Endothelial cell of umbilical vein (primary cell): ENCODE data around the gene SLC39A11. TPM values are rescaled to one million over a fixed set of nuclear protein-coding genes. Genes with fewer than 3 reads are reported as not detected.

Experiments
- BruUV-seq: library from RNA; stranded (reverse); fragments of 400-500 nt; replicated peaks from 2 replicates; lab custom pipeline; 2021; lab: Mats Ljungman, UMichigan
- CTCF ChIA-PET: fragments of 300-600, 350-600 bp; sonication (Branson Sonifier 250); formaldehyde crosslinking; loops from one replicate; lab custom pipeline; 2021; ENCODE audit warnings: antibody characterized with exemption, inconsistent platforms; lab: Charles Lee
- POLR2A ChIA-PET: fragments of 300-600, 350-600 bp; sonication (Branson Sonifier 250); formaldehyde crosslinking; loops from one replicate; lab custom pipeline; 2021; ENCODE audit warnings: antibody characterized with exemption, inconsistent platforms; lab: Charles Lee
- DNase-seq: peaks from one replicate; pipeline ENCODE4 v3.0.0-alpha.2; 2011; ENCODE audit warnings: low read depth, low spot score
- FAIRE-seq: peaks from 2 replicates; lab custom pipeline; 2011; peaks lifted over from hg19 to GRCh38; lab: Jason Lieb, UNC
- H2AFZ ChIP-seq: 2 replicates; pipeline ENCODE4 v1.6.0; 2012; ENCODE audit warnings: low read depth, low read length, control low read depth, inconsistent platforms
- H3K27ac ChIP-seq: 2 replicates; pipeline ENCODE4 v1.5.1; 2011; ENCODE audit warnings: low read depth, mild to moderate bottlenecking, control low read depth, low read length, moderate library complexity; ENCODE audit not compliant: insufficient read depth
- H3K27me3 ChIP-seq, 2 experiments: 2 replicates each; pipeline versions ENCODE4 v1.6.0 to v1.6.1; 2011; ENCODE audit warnings: low read length in 2 of 2, mixed read lengths in 1 of 2; ENCODE audit not compliant: control insufficient read depth in 2 of 2, insufficient read depth in 2 of 2
- H3K36me3 ChIP-seq, 2 experiments: 2 replicates in 1 of 2; 3 replicates in 1 of 2; pipeline ENCODE4 v1.5.1; 2011; ENCODE audit warnings: low read length in 2 of 2, mild to moderate bottlenecking in 1 of 2, moderate library complexity in 1 of 2; ENCODE audit not compliant: control insufficient read depth in 2 of 2, insufficient read depth in 2 of 2; ENCODE audit errors: extremely low read depth in 1 of 2
- H3K4me1 ChIP-seq: 3 replicates; pipeline ENCODE4 v1.5.1; 2011; ENCODE audit warnings: mild to moderate bottlenecking, low read length; ENCODE audit not compliant: control insufficient read depth, insufficient read depth; ENCODE audit errors: extremely low read depth
- H3K4me2 ChIP-seq: 2 replicates; pipeline ENCODE4 v1.6.1; 2011; ENCODE audit warnings: low read length, control low read depth, mixed read lengths; ENCODE audit not compliant: insufficient read depth
- H3K4me3 ChIP-seq, 3 experiments: fragments of 200-600 bp in 1 of 3; sonication (generic), shearing (Covaris generic) in 1 of 3; replicated peaks in 1 of 3; 2 replicates each; pipeline ENCODE4 v1.5.1; 2011 to 2016; ENCODE audit warnings: control low read depth in 3 of 3, low read length in 3 of 3, mild to moderate bottlenecking in 2 of 3, inconsistent platforms in 1 of 3, low read depth in 1 of 3, moderate library complexity in 1 of 3; ENCODE audit not compliant: insufficient read depth in 1 of 3
- H3K79me2 ChIP-seq: 2 replicates; pipeline ENCODE4 v1.6.0; 2012; ENCODE audit warnings: low read length, inconsistent platforms; ENCODE audit not compliant: control insufficient read depth, insufficient read depth
- H3K9ac ChIP-seq: replicated peaks from 2 replicates; pipeline ENCODE3; 2011; ENCODE audit warnings: low read length, control low read depth; ENCODE audit not compliant: insufficient read depth; ENCODE audit errors: extremely low read depth
- H3K9me1 ChIP-seq: replicated peaks from 3 replicates; pipeline ENCODE4 v1.6.0; 2011; ENCODE audit warnings: mild to moderate bottlenecking, low read length; ENCODE audit not compliant: control insufficient read depth, insufficient read depth; ENCODE audit errors: extremely low read depth
- H3K9me3 ChIP-seq: replicated peaks from 2 replicates; pipeline ENCODE4 v1.5.1; 2012; ENCODE audit warnings: low read length, inconsistent platforms; ENCODE audit not compliant: control insufficient read depth, insufficient read depth
- H4K20me1 ChIP-seq: replicated peaks from 2 replicates; pipeline ENCODE3; 2011; ENCODE audit warnings: mild to moderate bottlenecking, low read length; ENCODE audit not compliant: control insufficient read depth, insufficient read depth; ENCODE audit errors: extremely low read depth
- CTCF ChIP-seq, 2 donors: IDR thresholded peaks; 1 replicate in 1 of 2; 2 replicates in 1 of 2; pipeline ENCODE4 v1.5.1; 2011; ENCODE audit warnings: low read length in 2 of 2, mild to moderate bottlenecking in 2 of 2, moderate library complexity in 2 of 2, control low read depth in 1 of 2, inconsistent platforms in 1 of 2, low read depth in 1 of 2; ENCODE audit not compliant: insufficient read depth in 1 of 2; ENCODE audit errors: extremely low read depth in 1 of 2
- EZH2 ChIP-seq: IDR thresholded peaks from 2 replicates; pipeline ENCODE4 v1.6.1; 2012; ENCODE audit warnings: borderline replicate concordance, low read depth, mild to moderate bottlenecking, moderate library complexity, low read length, inconsistent platforms; ENCODE audit not compliant: severe bottlenecking
- FOS ChIP-seq: IDR thresholded peaks from 2 replicates; pipeline ENCODE4 v1.6.1; 2011; ENCODE audit warnings: mild to moderate bottlenecking, low read length, moderate library complexity, borderline replicate concordance; ENCODE audit not compliant: insufficient read depth
- GATA2 ChIP-seq: IDR thresholded peaks from 2 replicates; pipeline ENCODE4 v1.7.0; 2011; ENCODE audit warnings: low read depth, mild to moderate bottlenecking, moderate library complexity, mixed read lengths, low read length; ENCODE audit not compliant: insufficient read length, insufficient read depth
- JUN ChIP-seq: IDR thresholded peaks from 2 replicates; pipeline ENCODE4 v1.6.1; 2011; ENCODE audit warnings: borderline replicate concordance, low read depth; ENCODE audit not compliant: insufficient read length, insufficient read depth
- MAX ChIP-seq: IDR thresholded peaks from 2 replicates; pipeline ENCODE4 v1.6.1; 2011; ENCODE audit not compliant: insufficient read depth, insufficient read length
- MYC ChIP-seq: IDR thresholded peaks from one replicate; pipeline ENCODE4 v1.6.1; 2011; ENCODE audit warnings: mild to moderate bottlenecking, low read depth, low read length
- POLR2A ChIP-seq: IDR thresholded peaks from 2 replicates; pipeline ENCODE4 v1.6.1; 2012; ENCODE audit warnings: low read depth, mild to moderate bottlenecking, control low read depth, low read length
- POLR2AphosphoS5 ChIP-seq: IDR thresholded peaks from 2 replicates; pipeline ENCODE4 v1.6.1; 2012; ENCODE audit warnings: low read depth, mild to moderate bottlenecking, control low read depth, low read length, moderate library complexity; ENCODE audit not compliant: insufficient read depth
- dilution Hi-C: fragments of 300-500 bp; cut with MboI; formaldehyde crosslinking; loops from one replicate; pipeline ENCODE4 v1.15.0; 2019; ENCODE audit warnings: low sequenced_read_pairs; ENCODE audit not compliant: extremely low pct_ligation_motif_present
- intact Hi-C: fragments of 100-400 bp; cut with micrococcal nuclease; formaldehyde crosslinking; loops from one replicate; pipeline ENCODE4 v1.10.0; 2022
- polyA plus RNA-seq, 4 experiments: library from polyadenylated mRNA; depleted of rRNA in 3 of 4; stranded (reverse) in 3 of 4; unstranded in 1 of 4; fragments of >200 nt; gene quantifications; 2 replicates each; pipeline versions ENCODE4 v1.2.1 to v1.2.3, GENCODE V29; 2011 to 2012; ENCODE audit warnings: missing spikeins in 1 of 4
- total RNA-seq: library from RNA; stranded (reverse); gene quantifications from 2 replicates; pipeline ENCODE4 v1.2.3, GENCODE V29; 2021

The SLC39A11 gene
- total and polyA plus RNA-seq, 2 donors (not counting 3 experiments of a cell fraction or from before 2014, with no cell fraction given), result 8.1 to 11.9 TPM

GRCh38 chr17:72862276-72862999 is 230.1 kb downstream of the SLC39A11 start:
- DNase-seq, result no peak
- H3K79me2 ChIP-seq, result no peaks in the 10 kb centered on the region
- H3K27me3 ChIP-seq, result no peaks in the 10 kb centered on the region
- dilution Hi-C loops, result no loop called here
- ChIA-PET CTCF (no interaction called here), POLR2A (no interaction called here)
- H2AFZ ChIP-seq, result no peak overlapping the region
- no peaks in the 10 kb centered on the region for H4K20me1 ChIP-seq
- H3K36me3 ChIP-seq, result no peaks in the 10 kb centered on the region
- TF ChIP-seq POLR2A, result no peak
- no peak for TF ChIP-seq EZH2
- no peak for TF ChIP-seq GATA2
- TF ChIP-seq POLR2AphosphoS5, result no peak
- TF ChIP-seq CTCF (IDR thresholded peaks at IDR 0.05; ENCODE audit: extremely low read depth in 1 of 2, insufficient read depth in 1 of 2, low read depth in 1 of 2, low read length in 2 of 2), result no peak
- no peak for TF ChIP-seq JUN
- no peak for TF ChIP-seq MAX
- no peak for TF ChIP-seq MYC
- no peak for TF ChIP-seq FOS
- H3K9ac ChIP-seq, result no peak overlapping the region
- no peak overlapping the region for H3K4me3 ChIP-seq
- H3K4me2 ChIP-seq, result no peak overlapping the region
- no peaks in the 10 kb centered on the region for H3K4me1 ChIP-seq
- BruUV-seq, result no TSS peak
- H3K9me1 ChIP-seq, result no peaks in the 10 kb centered on the region
- no peak overlapping the region for H3K27ac ChIP-seq
- no peak for FAIRE-seq
- H3K9me3 ChIP-seq, result no peaks in the 10 kb centered on the region
- intact Hi-C loops, result no loop called here
